ENCODE results near the gene RSRC1.
"Not testable (repeated sequence)": the region's sequence is repeated elsewhere in the genome, so short reads cannot be mapped to it uniquely, and the experiment has no call there.

The RSRC1 gene

GRCh38 chr3:158228942-158229341 lies 119.1 kb downstream of the RSRC1 start:
- not testable (repeated sequence) for DNase-seq (ENCODE audit: low spot score)

- no peak for DNase-seq (ENCODE audit: low spot score)
Measured at GRCh38 chr3:158233791-158234190, 123.9 kb downstream of the RSRC1 start.

- no peak for DNase-seq (ENCODE audit: low spot score)
Measured at GRCh38 chr3:158244274-158244673, 134.4 kb downstream of the RSRC1 start.

GRCh38 chr3:158247288-158247687 lies 137.4 kb downstream of the RSRC1 start:
- no peak for DNase-seq (ENCODE audit: low spot score)

GRCh38 chr3:158248261-158248660 lies 138.4 kb downstream of the RSRC1 start:
- DNase-seq (ENCODE audit: low spot score) = no peak

GRCh38 chr3:158249183-158249582 lies 139.3 kb downstream of the RSRC1 start:
- no peak for DNase-seq (ENCODE audit: low spot score)

- DNase-seq (ENCODE audit: low spot score) = no peak
Measured at GRCh38 chr3:158258619-158259018, 148.7 kb downstream of the RSRC1 start.

- no peak for DNase-seq (ENCODE audit: low spot score)
Measured at GRCh38 chr3:158260392-158260791, 150.5 kb downstream of the RSRC1 start.

- DNase-seq (ENCODE audit: low spot score) = no peak
Measured at GRCh38 chr3:158261371-158261991, 151.6 kb downstream of the RSRC1 start.

- no peak for DNase-seq (ENCODE audit: low spot score)
Measured at GRCh38 chr3:158264894-158265293, 155.0 kb downstream of the RSRC1 start.

- DNase-seq (ENCODE audit: low spot score) = no peak
Measured at GRCh38 chr3:158267015-158267414, 157.1 kb downstream of the RSRC1 start.

- DNase-seq (ENCODE audit: low spot score) = no peak
Measured at GRCh38 chr3:158269942-158270341, 160.1 kb downstream of the RSRC1 start.

GRCh38 chr3:158272081-158272480 lies 162.2 kb downstream of the RSRC1 start:
- no peak for DNase-seq (ENCODE audit: low spot score)

- DNase-seq (ENCODE audit: low spot score) = no peak
Measured at GRCh38 chr3:158273656-158274055, 163.8 kb downstream of the RSRC1 start.

- no peak for DNase-seq (ENCODE audit: low spot score)
Measured at GRCh38 chr3:158278187-158278586, 168.3 kb downstream of the RSRC1 start.

- DNase-seq (ENCODE audit: low spot score) = no peak
Measured at GRCh38 chr3:158279609-158280008, 169.7 kb downstream of the RSRC1 start.

GRCh38 chr3:158295771-158296170 lies 185.9 kb downstream of the RSRC1 start:
- DNase-seq (ENCODE audit: low spot score) = no peak

- DNase-seq (ENCODE audit: low spot score) = no peak
Measured at GRCh38 chr3:158297940-158298339, 188.1 kb downstream of the RSRC1 start.

- no peak for DNase-seq (ENCODE audit: low spot score)
Measured at GRCh38 chr3:158308236-158308928, 198.5 kb downstream of the RSRC1 start.

GRCh38 chr3:158312560-158313141 lies 202.8 kb downstream of the RSRC1 start:
- DNase-seq (ENCODE audit: low spot score) = no peak

GRCh38 chr3:158313338-158313927 lies 203.5 kb downstream of the RSRC1 start:
- no peak for DNase-seq (ENCODE audit: low spot score)

- DNase-seq (ENCODE audit: low spot score) = no peak
Measured at GRCh38 chr3:158314426-158315357, 204.8 kb downstream of the RSRC1 start.
